Psoas muscle (tissue), 8 donors: Measurements from ENCODE around the gene CLIP1. TPM values are rescaled to one million over a fixed set of nuclear protein-coding genes. Genes with fewer than 3 reads are reported as not detected.

ENCODE experiments used
- ATAC-seq, 4 donors: fragments of 200-7000 bp; cut with Tn5 transposase; one replicate each; pipeline ENCODE4 v1.9.1; 2020; ENCODE audit warnings: moderate library complexity in 3 of 4, mild to moderate bottlenecking in 2 of 4
- DNase-seq, 2 donors: peaks; one replicate each; pipeline ENCODE4 v3.0.0-alpha.2; 2020
- H3K27ac ChIP-seq: fragments of 200-600 bp; one replicate; pipeline ENCODE4 v1.8.0; 2022
- H3K27me3 ChIP-seq, 3 donors: fragments of 200-600 bp in 1 of 3; one replicate each; pipeline versions ENCODE4 v1.6.1 to v1.8.0; 2013 to 2022; ENCODE audit warnings: low read length in 2 of 3, mild to moderate bottlenecking in 2 of 3, moderate library complexity in 1 of 3; ENCODE audit not compliant: insufficient read depth in 3 of 3
- H3K36me3 ChIP-seq, 2 donors: fragments of 200-600 bp in 1 of 2; one replicate each; pipeline versions ENCODE4 v1.6.1 to v1.8.0; 2013 to 2022; ENCODE audit warnings: low read depth in 1 of 2, mild to moderate bottlenecking in 1 of 2, moderate library complexity in 1 of 2; ENCODE audit not compliant: insufficient read depth in 1 of 2
- H3K4me1 ChIP-seq: fragments of 200-600 bp; one replicate; pipeline ENCODE4 v1.8.0; 2022
- H3K4me3 ChIP-seq: fragments of 200-600 bp; one replicate; pipeline ENCODE4 v1.8.0; 2022; ENCODE audit warnings: mild to moderate bottlenecking
- H3K9me3 ChIP-seq: fragments of 200-600 bp; one replicate; pipeline ENCODE4 v1.8.0; 2022
- WGBS, 3 donors: extraction: QIAGEN DNeasy Blood & Tissue Kit; methylation state at CpG; one replicate each; pipeline versions ENCODE4 v1.1.6 to v1.1.7; 2013; 5-methylcytosine and 5-hydroxymethylcytosine counted together
- intact Hi-C, 2 donors: fragments of 100-400 bp; cut with DNase I; formaldehyde crosslinking; loops; one replicate each; pipeline versions ENCODE4 v1.11.0 to v1.14.2; 2022
- polyA plus RNA-seq, 3 donors: library from polyadenylated mRNA; stranded (reverse); fragments of 200-250 nt; gene quantifications; one replicate each; pipeline ENCODE4 v1.2.3, GENCODE V29; 2013
- total RNA-seq, 4 donors: library from RNA; stranded (reverse); fragmentation: NEBNext Ultra II Directional in 2 of 4; extraction: Animal tissue kit (Norgen Biotek cat#: 25700) in 2 of 4; gene quantifications; one replicate each; pipeline versions ENCODE4 v1.2.1 to v1.2.4, GENCODE V29; 2021 to 2023
- TF ChIP-seq, protein P1 (sequence below): fragments of 200-600 bp; IDR thresholded peaks from one replicate; pipeline ENCODE4 v1.8.0; 2022; ENCODE audit warnings: antibody characterized with exemption
- donor health status: healthy with polysubstance abuse.
- donor health status: DM: no; HTN: no; CAD: no; lungs with moderate emphysema.
- donor health status: Bipolar disorder and iron deficiency.
- donor health status: healthy.
- donor health status: DM: yes; HTN: yes; CAD: no.
- donor health status: DM: no; HTN: no; CAD: no.
- donor health status: DM: no; HTN: no; CAD: no.
- donor health status: DM: yes; HTN: yes; CAD: no.

CLIP1 gene
- total and polyA plus RNA-seq, 7 donors, result 235 to 639 (median 458) TPM

DNA sequence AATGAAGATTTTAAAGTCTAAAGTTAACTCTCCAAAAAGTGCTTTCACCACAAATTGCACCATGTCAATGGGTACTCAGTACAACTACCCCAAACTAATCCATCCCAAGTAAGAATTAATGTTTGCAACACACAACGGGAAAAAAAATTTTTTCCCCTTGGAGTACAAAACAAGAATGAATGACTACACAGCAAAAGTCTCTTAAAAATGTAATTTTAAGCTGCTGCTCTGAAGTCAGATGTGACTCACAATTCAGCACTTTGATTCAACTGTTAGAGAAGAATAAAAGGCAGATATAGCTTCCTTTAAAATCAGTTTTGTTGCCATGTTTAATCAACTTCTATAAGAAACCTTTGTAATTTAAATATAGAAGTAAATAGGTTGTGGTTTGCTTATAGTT is 113.7 kb downstream of the CLIP1 start:
- intact Hi-C loops, result no loop called here
- H3K27ac ChIP-seq, result no peak overlapping the region
- 74 to 96% (median 91%) methylated on average over 1 of the region's 1 CpG for WGBS, 3 donors
- H3K4me3 ChIP-seq, result no peak overlapping the region
- H3K36me3 ChIP-seq, result peaks cover 17 to 100% of the 10 kb centered on the region in 2 donors
- no peaks in the 10 kb centered on the region for H3K4me1 ChIP-seq
- no peaks in the 10 kb centered on the region for H3K27me3 ChIP-seq
- DNase-seq, result no peak
- no peak for ATAC-seq
- H3K9me3 ChIP-seq, result no peaks in the 10 kb centered on the region
- TF ChIP-seq, protein P1, sequence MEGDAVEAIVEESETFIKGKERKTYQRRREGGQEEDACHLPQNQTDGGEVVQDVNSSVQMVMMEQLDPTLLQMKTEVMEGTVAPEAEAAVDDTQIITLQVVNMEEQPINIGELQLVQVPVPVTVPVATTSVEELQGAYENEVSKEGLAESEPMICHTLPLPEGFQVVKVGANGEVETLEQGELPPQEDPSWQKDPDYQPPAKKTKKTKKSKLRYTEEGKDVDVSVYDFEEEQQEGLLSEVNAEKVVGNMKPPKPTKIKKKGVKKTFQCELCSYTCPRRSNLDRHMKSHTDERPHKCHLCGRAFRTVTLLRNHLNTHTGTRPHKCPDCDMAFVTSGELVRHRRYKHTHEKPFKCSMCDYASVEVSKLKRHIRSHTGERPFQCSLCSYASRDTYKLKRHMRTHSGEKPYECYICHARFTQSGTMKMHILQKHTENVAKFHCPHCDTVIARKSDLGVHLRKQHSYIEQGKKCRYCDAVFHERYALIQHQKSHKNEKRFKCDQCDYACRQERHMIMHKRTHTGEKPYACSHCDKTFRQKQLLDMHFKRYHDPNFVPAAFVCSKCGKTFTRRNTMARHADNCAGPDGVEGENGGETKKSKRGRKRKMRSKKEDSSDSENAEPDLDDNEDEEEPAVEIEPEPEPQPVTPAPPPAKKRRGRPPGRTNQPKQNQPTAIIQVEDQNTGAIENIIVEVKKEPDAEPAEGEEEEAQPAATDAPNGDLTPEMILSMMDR, result no peak

DNA sequence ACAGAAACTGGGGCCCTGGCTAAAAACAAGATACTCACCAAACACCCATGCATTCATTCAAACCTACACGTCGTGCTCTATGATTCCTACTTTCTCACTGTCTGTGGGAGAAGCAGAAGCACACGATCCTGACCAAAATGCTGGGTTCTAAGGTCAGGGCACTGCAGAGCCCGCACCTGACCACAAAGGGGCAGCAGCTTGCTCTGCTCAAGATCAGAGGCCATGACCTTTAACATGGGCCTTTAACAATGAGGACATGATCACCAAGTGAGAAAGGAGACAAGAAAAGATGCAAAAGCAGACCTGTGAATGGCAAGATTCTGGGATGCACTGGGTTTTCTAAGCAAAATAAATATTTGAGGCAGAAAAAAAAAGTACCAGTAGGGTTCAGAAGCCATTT is 116.1 kb downstream of the CLIP1 start:
- 69 to 75% (median 74%) methylated on average over 4 of the region's 4 CpGs for WGBS, 3 donors
- Histone ChIP-seq H3K4me3 (no peak overlapping the region), H3K27ac (no peak overlapping the region), H3K9me3 (no peaks in the 10 kb centered on the region), H3K36me3 (peaks cover 10 to 100% of the 10 kb centered on the region in 2 donors), H3K27me3 (no peaks in the 10 kb centered on the region), H3K4me1 (no peaks in the 10 kb centered on the region)
- DNase-seq (no peak), ATAC-seq (no peak)
- intact Hi-C loops, result no loop called here
- TF ChIP-seq, protein P1, result no peak

DNA sequence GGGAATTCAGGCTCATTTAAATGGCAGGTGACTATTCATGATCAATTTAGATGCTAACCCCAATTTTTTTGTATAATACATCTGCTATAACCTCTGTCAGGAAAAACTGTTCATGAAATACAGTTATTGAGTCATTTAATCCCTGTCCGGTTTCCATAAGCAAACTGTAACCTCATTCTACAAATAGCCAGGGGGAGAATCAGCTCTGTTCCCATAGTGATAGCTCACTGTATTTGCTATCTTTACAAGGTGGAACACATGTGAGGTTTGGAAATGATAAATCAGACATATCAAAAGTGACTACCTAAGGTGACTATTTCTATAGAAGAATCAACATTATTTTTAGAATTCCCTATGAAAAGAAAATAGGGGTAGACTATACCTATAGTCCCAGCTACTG is 117.5 kb downstream of the CLIP1 start:
- Histone ChIP-seq H3K27ac (no peak overlapping the region), H3K27me3 (no peaks in the 10 kb centered on the region), H3K4me1 (no peaks in the 10 kb centered on the region), H3K4me3 (no peak overlapping the region), H3K9me3 (no peaks in the 10 kb centered on the region), H3K36me3 (peaks cover 10 to 100% of the 10 kb centered on the region in 2 donors)
- ATAC-seq (no peak), DNase-seq (no peak)
- intact Hi-C loops, result loop anchor here in 1 of 2 donors (5.0 kb wide), 1 partner anchor 1542 kb away; no protein-coding TSS in a partner anchor
- TF ChIP-seq, protein P1, result no peak
- WGBS, 3 donors, result 87 to 89% (median 89%) methylated on average over 1 of the region's 1 CpG

DNA sequence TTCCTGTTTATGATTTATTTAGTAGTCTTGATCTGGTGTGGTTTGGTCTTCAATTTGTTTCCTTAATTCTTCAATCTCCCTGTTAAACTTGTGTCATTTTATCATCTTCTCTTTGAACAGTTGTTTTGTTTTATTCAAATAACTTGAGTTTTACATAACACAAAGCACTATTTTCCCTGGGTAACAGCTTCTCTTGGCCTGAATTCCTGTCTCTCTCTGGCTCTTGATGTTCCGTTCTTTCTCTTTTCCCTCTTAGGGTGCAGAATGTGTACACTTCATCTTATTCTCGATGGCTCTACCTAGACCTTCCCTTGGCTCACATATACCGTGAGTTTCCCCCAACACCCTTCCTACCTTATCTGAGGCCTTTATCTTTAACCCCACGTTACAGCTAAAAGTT is 119.4 kb downstream of the CLIP1 start:
- Histone ChIP-seq H3K27ac (no peak overlapping the region), H3K36me3 (peaks cover 0 to 98% of the 10 kb centered on the region in 2 donors), H3K4me3 (no peak overlapping the region), H3K4me1 (no peaks in the 10 kb centered on the region), H3K27me3 (no peaks in the 10 kb centered on the region), H3K9me3 (no peaks in the 10 kb centered on the region)
- intact Hi-C loops, result loop anchor here in 1 of 2 donors (5.0 kb wide), 1 partner anchor 1544 kb away; no protein-coding TSS in a partner anchor
- 84 to 90% (median 86%) methylated on average over 4 of the region's 4 CpGs for WGBS, 3 donors
- ATAC-seq (peak in 1 of 4 donors; percentile 16), DNase-seq (no peak)
- TF ChIP-seq, protein P1, result no peak
